Testis (tissue), 3 donors: ENCODE data around the gene TRIAP1. TPM values are rescaled to one million over a fixed set of nuclear protein-coding genes. Genes with fewer than 3 reads are reported as not detected.

ENCODE experiments used
- DNase-seq: peaks from one replicate; pipeline ENCODE4 v3.0.0-alpha.2; 2019
- H3K27ac ChIP-seq, 2 donors: fragments of 200-600 bp; sonication (generic); one replicate each; pipeline ENCODE4 v1.5.1; 2019
- H3K27me3 ChIP-seq: fragments of 200-600 bp; sonication (generic); one replicate; pipeline ENCODE4 v1.5.1; 2019
- H3K36me3 ChIP-seq: fragments of 200-600 bp; sonication (generic); one replicate; pipeline ENCODE4 v1.5.1; 2017; ENCODE audit warnings: low read depth; ENCODE audit errors: missing control alignments
- H3K4me1 ChIP-seq: fragments of 200-600 bp; sonication (generic); one replicate; pipeline ENCODE4 v1.5.1; 2019
- H3K4me3 ChIP-seq, 2 donors: fragments of 200-600 bp; sonication (generic); one replicate each; pipeline ENCODE4 v1.5.1; 2017 to 2019
- H3K9me3 ChIP-seq: fragments of 200-600 bp; sonication (generic); one replicate; pipeline ENCODE4 v1.5.1; 2017
- POLR2A ChIP-seq: fragments of 450-650 bp; IDR thresholded peaks from one replicate; pipeline ENCODE4 v1.6.1; 2017; ENCODE audit warnings: antibody characterized with exemption, mild to moderate bottlenecking, moderate library complexity
- WGBS, 2 donors: methylation state at CpG; one replicate each; pipeline ENCODE4 v1.1.5; 2018; 5-methylcytosine and 5-hydroxymethylcytosine counted together
- intact Hi-C: fragments of 100-400 bp; cut with DNase I; formaldehyde crosslinking; loops from one replicate; pipeline ENCODE4 v1.15.1; 2023; ENCODE audit warnings: low total_unique reads
- polyA plus RNA-seq: library from polyadenylated mRNA; stranded (reverse); fragments of 350-450 nt; fragmentation: Illumina TruSeq; extraction: RNeasy Lipid Tissue Mini Kit (QIAGEN cat#74804); gene quantifications from one replicate; pipeline ENCODE4 v1.2.3, GENCODE V29; 2014; ENCODE audit warnings: low read depth, low replicate concordance; ENCODE audit not compliant: insufficient read depth
- total RNA-seq, 2 donors: library from RNA; depleted of rRNA; stranded (reverse); fragments of >200 nt; gene quantifications; one replicate each; pipeline ENCODE4 v1.2.3, GENCODE V29; 2016
- TF ChIP-seq, protein P1 (sequence below), 3 experiments: fragments of 450-650 bp in 2 of 3; fragments of 200-600 bp in 1 of 3; sonication (generic) in 1 of 3; IDR thresholded peaks; one replicate each; pipeline ENCODE4 v1.5.1; 2016 to 2019; ENCODE audit warnings: antibody characterized with exemption in 3 of 3, mild to moderate bottlenecking in 2 of 3, moderate library complexity in 1 of 3

Gene TRIAP1
- total and polyA plus RNA-seq, 3 donors from 2014 or later = 13.9 to 20.0 (median 15.7) TPM

DNA sequence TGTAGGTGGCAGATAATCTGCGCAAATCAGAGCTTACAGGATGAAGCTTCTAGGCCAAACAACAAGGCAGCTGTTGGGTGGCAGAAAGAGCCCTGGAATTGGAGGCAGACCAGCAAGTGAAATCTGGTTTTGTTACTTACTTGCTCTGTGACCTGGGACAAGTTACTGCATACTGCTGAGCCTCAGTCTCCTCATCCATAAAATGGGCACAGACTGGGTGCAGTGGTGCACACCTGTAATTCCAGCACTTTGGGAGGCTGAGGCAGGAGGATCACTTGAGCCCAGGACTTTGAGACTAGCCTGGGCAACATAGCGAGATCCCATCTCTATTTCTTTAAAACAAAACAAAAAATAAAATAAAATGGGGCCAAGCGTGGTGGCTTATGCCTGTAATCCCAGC lies 39.6 kb downstream of the TRIAP1 start:
- Histone ChIP-seq H3K36me3 (no peaks in the 10 kb centered on the region), H3K9me3 (no peaks in the 10 kb centered on the region), H3K4me3 (no peak overlapping the region), H3K27me3 (no peaks in the 10 kb centered on the region), H3K4me1 (no peaks in the 10 kb centered on the region), H3K27ac (no peak overlapping the region)
- intact Hi-C loops = no loop called here
- DNase-seq = no peak
- TF ChIP-seq, protein P1, sequence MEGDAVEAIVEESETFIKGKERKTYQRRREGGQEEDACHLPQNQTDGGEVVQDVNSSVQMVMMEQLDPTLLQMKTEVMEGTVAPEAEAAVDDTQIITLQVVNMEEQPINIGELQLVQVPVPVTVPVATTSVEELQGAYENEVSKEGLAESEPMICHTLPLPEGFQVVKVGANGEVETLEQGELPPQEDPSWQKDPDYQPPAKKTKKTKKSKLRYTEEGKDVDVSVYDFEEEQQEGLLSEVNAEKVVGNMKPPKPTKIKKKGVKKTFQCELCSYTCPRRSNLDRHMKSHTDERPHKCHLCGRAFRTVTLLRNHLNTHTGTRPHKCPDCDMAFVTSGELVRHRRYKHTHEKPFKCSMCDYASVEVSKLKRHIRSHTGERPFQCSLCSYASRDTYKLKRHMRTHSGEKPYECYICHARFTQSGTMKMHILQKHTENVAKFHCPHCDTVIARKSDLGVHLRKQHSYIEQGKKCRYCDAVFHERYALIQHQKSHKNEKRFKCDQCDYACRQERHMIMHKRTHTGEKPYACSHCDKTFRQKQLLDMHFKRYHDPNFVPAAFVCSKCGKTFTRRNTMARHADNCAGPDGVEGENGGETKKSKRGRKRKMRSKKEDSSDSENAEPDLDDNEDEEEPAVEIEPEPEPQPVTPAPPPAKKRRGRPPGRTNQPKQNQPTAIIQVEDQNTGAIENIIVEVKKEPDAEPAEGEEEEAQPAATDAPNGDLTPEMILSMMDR (IDR thresholded peaks at IDR 0.05) = no peak
- TF ChIP-seq POLR2A = no peak
- WGBS, 2 donors = 95 to 96% methylated on average over 3 of the region's 3 CpGs

DNA sequence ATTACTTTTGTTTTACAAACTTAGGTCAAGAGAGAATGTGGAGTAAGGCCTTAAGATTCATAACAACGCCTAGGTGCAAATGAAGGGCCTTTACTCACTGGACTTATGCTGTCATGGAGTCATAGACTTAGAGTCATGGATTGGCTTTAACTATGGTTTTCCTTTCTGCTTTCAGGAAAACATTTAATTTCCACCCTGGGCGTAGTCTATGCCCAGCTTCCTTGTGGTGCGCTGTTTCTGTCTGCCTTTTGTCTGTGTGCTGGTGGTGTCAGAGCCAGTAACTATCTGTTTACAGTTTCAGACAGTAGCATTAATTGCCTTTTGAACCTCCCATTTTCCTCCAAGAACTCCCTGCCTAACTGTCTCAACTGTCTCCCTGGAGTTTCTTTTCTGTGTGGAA lies 40.1 kb downstream of the TRIAP1 start:
- H3K4me1 ChIP-seq = no peaks in the 10 kb centered on the region
- TF ChIP-seq, protein P1 (IDR thresholded peaks at IDR 0.05) = no peak
- no peaks in the 10 kb centered on the region for H3K36me3 ChIP-seq
- intact Hi-C loops = no loop called here
- no peak overlapping the region for H3K27ac ChIP-seq
- no peaks in the 10 kb centered on the region for H3K9me3 ChIP-seq
- WGBS, 2 donors = 88 to 94% methylated on average over 3 of the region's 3 CpGs
- no peaks in the 10 kb centered on the region for H3K27me3 ChIP-seq
- H3K4me3 ChIP-seq = no peak overlapping the region
- no peak for DNase-seq

DNA sequence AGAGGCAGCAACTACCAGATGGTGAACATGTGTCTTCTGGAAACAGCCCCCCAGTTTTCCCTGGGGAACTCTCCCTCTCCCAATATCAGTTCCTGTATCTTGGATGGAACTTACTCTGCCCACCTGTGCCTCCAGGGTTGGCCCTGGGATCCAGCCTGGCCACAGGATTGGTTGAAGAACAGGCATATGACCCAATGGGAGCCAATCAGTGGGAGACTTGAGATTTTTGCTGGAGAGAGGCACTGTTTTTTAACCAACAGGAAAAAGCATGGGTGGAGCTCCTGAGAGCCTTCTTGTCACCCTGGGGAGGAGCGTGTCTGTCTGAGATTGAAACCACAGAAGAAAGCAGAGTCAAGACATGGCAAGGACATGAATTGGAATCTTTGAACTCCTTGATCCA lies 41.9 kb downstream of the TRIAP1 start:
- Histone ChIP-seq H3K9me3 (no peaks in the 10 kb centered on the region), H3K4me1 (no peaks in the 10 kb centered on the region), H3K27ac (no peak overlapping the region), H3K36me3 (no peaks in the 10 kb centered on the region), H3K27me3 (no peaks in the 10 kb centered on the region), H3K4me3 (no peak overlapping the region)
- DNase-seq = no peak
- TF ChIP-seq, protein P1 (IDR thresholded peaks at IDR 0.05) = no peak
- TF ChIP-seq POLR2A = no peak
- WGBS, 2 donors = 84 to 87% methylated on average over 1 of the region's 1 CpG
- intact Hi-C loops = no loop called here

DNA sequence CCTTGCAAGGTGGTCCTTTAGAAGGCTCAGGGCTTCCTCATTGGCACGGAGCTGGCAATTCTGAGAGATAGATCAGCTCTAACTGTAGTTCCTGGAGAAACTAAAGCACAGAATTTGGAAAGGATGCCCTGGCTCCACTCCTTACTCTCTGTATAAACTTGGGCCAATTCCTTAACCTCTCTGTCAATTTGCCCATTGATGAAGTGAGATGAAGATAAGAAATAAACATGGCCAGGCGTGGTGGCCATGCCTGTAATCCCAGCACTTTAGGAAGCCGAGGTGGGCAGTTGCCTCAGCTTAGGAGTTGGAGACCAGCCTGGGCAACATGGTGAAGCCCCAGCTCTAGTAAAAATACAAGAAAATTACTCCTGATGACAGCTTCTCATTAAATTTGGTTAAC lies 42.3 kb downstream of the TRIAP1 start:
- WGBS, 2 donors = 70 to 84% methylated on average over 3 of the region's 3 CpGs
- Histone ChIP-seq H3K9me3 (no peaks in the 10 kb centered on the region), H3K4me3 (no peak overlapping the region), H3K27ac (no peak overlapping the region), H3K36me3 (no peaks in the 10 kb centered on the region), H3K27me3 (no peaks in the 10 kb centered on the region), H3K4me1 (no peaks in the 10 kb centered on the region)
- intact Hi-C loops = no loop called here
- no peak for DNase-seq
- TF ChIP-seq, protein P1 (IDR thresholded peaks at IDR 0.05) = no peak
- TF ChIP-seq POLR2A = no peak

DNA sequence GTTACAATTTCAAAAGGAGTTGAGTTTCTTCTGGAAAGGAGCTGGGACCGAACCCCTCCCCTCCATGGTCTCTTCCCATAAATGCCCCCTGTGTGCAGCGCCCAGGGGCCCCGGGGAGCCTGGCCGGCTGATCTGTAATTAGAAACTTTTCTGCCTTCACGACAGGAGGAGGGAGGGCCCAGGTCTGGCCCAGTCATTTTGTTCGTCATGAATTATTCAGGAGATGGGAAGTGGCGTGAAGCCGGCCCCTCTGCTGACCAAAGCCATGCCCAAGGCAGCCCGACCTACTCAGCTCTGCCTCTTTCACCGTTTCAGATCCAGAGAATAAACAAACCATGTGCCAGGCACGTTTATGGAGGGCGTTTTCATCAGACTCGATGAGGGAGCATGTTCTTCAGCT lies 44.0 kb downstream of the TRIAP1 start:
- no peaks in the 10 kb centered on the region for H3K27me3 ChIP-seq
- WGBS, 2 donors = 40 to 57% methylated on average over 8 to 13 of the region's 13 CpGs
- TF ChIP-seq POLR2A = no peak
- TF ChIP-seq, protein P1 (IDR thresholded peaks at IDR 0.05) = no peak
- no peaks in the 10 kb centered on the region for H3K36me3 ChIP-seq
- H3K27ac ChIP-seq = no peak overlapping the region
- DNase-seq = no peak
- intact Hi-C loops = no loop called here
- H3K4me3 ChIP-seq = no peak overlapping the region
- no peaks in the 10 kb centered on the region for H3K9me3 ChIP-seq
- no peaks in the 10 kb centered on the region for H3K4me1 ChIP-seq
